Inferior parietal cortex (tissue), 1 donor: Measurements from ENCODE around the gene PCSK5.

ENCODE experiments used
- DNase-seq: peaks from one replicate; pipeline ENCODE4 v3.0.0-alpha.2; 2016; ENCODE audit errors: extremely low spot score

The PCSK5 gene

GRCh38 chr9:76191493-76191892, 301.0 kb downstream of the PCSK5 start:
- DNase-seq: no peak

- no peak for DNase-seq
Measured at GRCh38 chr9:76192013-76192412, 301.5 kb downstream of the PCSK5 start.

- DNase-seq: no peak
Measured at GRCh38 chr9:76194896-76195295, 304.4 kb downstream of the PCSK5 start.

- DNase-seq: no peak
Measured at GRCh38 chr9:76198336-76198735, 307.9 kb downstream of the PCSK5 start.

DNA sequence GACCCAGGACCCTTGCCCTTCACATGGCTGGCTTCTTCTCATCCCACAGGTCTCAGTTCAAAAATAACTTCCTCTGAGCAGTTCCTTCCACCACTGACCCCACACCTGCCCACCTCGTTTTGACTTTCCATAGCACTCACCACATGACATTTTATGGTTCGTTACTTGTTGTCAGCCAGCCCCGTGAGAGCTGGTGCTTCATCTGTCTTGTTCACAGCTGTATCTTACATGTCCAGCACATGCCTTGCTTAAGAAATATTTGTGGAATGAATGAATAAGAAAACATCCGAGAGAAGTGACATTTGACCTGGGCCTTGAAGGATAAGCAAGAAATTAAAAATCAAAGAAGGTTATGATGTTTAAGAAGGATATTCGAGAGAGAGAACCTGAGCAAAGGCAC, 309.8 kb downstream of the PCSK5 start:
- no peak for DNase-seq

DNA sequence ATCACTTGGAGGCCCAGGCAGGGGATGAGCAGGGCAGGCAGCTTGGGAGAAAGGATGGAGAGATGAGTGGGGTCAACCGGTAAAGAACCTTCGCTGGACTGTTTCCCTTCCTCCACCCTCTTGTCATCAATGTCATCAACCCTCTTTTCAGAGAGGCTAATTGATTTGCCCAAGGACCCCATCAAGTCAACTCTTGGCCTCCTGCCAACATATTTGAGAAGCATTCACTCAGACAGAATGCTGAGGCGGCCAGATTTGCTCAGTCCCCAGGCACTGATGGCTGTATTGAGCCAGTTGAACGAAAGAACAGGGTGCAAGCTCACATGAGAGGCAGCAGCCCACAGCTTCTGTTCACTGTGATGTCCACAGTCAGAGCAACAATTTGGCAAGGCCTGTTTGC, 310.3 kb downstream of the PCSK5 start:
- DNase-seq: no peak

DNA sequence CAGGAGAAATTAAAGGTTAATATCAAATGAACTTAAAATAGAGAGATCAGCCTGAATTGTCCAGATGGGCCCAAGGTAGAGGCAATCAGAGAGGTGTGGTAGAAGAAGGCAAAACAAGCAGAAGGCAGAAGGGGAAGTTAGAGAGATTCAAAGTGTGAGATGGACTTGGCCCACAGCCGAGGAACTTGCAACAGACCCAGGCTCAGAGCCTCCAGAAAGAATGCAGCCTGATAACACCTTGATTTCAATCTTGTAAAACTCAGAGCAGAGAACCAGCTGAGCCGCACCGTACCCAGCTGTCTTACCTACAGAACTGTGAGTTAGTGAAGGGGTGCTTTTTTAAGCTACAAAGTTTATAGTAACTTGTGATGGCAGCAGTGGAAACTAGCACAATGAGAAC, 312.9 kb downstream of the PCSK5 start:
- DNase-seq: no peak

DNA sequence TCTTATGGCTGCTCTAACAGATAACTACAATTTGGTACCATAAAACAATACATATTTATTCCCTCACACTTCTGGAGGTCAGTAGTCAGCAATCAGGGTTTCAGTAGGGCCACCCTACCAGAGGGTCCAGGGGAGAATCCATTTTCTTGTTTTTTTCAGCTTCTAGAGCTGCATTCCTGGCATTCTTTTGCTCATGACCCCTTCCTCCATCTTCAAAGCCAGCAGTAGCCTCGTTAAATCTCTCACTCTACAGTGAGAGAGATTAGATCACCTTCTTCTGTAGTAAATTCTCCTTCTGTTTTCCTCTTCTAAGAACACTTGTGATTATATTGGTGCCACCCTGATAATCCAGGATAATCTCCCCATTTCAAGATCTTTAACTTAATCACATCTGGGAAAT, 316.3 kb downstream of the PCSK5 start:
- DNase-seq: no peak

DNA sequence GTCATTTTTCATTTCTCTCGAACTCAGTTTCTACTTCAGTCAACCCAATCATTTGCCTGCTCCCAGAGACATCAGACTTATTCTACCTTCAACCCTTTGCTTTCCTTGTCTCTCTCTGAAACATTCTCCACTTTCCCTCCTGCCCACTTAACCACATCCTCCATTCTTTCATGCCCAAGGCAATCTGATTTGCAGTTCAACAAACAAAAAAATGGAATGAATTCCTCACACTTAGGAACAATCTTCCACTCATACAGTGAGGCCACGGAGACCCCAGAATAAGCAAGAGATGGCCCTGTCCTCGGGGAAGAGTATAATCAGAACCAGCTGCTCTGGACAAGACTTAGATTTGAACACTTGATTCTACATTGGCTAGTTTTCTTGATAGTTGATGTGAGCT, 323.3 kb downstream of the PCSK5 start:
- no peak for DNase-seq

DNA sequence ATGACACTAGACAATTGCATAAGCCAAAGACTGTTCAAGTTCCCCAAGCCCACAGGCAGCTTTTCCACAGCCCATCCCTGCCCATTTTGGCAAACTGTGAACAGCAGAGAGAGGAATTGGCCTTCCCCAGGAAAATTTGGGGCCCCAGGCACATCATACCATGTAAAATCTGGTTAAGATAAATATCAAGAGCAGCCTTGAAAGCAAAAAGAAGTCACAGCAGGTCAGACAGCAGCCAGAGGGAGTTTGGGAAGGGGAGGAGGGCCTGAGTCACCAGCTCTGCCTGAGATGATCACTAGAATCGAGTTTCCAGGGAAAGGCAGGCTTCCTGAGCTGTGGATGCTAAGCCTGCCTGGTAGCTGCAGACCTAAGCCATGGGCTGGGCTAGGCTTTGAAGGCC, 324.6 kb downstream of the PCSK5 start:
- no peak for DNase-seq

DNA sequence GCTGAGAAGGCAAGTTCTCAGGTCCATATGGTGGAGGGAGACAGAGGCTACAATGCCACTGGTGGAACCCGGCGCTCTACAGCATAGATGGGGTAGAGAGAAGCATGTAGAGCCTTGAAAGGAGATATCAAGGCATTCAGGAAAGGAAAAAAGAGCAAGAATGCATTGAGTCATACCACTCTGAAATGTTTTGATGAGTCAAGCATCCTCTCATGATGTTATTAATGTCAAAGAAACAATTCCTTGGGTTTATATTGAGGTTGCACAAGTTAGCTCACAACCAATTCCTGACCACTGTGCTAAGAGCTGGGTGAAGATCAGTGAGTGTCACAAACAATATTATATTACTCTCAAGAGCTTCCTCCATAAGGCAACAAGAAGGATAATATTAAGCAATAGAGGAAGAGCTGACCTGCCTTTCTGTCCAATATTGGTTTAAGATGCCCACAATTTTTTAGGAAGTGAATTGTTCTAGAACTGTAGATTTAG, 325.7 kb downstream of the PCSK5 start:
- no peak for DNase-seq

GRCh38 chr9:76218117-76218885, 327.8 kb downstream of the PCSK5 start:
- DNase-seq: no peak

GRCh38 chr9:76218886-76219445, 328.5 kb downstream of the PCSK5 start:
- no peak for DNase-seq

DNA sequence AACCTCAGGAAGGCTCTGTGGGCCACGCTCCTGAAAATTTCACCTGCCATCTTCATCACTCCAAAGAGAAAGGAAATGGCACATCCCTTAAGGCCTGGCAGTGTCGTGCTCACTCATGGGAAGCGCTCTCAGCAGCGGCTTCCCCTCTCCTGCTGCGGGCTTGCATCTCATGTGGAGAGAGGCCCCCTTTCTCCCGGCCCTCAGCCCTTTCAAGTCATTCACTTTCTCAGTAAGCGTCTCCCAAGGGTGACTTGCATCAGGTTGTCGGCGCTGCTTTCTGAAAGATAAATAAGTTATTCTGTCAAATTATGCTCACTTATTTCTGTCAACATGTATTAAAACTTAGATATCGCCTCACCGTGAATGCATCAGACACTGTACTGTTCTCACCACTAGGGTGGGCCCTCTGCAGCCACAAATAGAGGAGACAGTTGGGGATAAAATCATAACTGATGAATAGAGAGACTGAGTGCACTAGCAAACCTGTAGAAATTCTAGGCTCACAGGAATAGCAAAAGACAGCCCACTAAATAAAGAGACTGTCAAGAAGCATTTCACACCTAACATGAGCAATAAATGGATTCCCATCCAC, 329.2 kb downstream of the PCSK5 start:
- DNase-seq: no peak

GRCh38 chr9:76221423-76221822, 330.9 kb downstream of the PCSK5 start:
- no peak for DNase-seq

DNA sequence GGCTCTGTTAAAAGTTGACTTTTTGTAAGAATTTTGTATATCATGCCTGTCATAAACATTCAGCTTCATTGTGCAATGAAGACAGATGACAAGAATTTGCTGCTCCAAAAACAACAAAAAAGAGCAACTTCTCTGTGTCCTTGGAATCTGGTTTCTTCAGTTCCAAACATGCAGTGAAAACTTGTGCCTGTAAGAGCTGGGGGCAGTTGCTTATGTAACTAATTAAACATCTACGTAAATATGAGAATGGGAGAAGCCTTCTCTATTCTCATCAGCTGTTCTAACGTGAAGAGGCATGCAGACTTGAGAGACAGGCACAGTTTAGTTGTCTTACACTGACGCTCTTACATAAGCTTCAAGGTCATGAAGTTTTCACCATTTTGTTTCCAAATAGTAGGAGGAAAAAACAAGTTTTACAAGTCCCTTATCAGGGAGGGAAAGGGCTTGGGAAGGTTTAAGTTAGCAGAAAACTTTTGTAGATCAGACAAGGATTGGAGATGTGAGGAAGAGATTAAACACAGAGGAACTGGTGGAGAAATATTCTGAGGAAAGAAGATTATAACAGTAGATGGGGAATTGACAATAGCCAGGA, 333.4 kb downstream of the PCSK5 start:
- no peak for DNase-seq

GRCh38 chr9:76227156-76227555, 336.7 kb downstream of the PCSK5 start:
- no peak for DNase-seq

- no peak for DNase-seq
Measured at GRCh38 chr9:76231001-76231400, 340.5 kb downstream of the PCSK5 start.

DNA sequence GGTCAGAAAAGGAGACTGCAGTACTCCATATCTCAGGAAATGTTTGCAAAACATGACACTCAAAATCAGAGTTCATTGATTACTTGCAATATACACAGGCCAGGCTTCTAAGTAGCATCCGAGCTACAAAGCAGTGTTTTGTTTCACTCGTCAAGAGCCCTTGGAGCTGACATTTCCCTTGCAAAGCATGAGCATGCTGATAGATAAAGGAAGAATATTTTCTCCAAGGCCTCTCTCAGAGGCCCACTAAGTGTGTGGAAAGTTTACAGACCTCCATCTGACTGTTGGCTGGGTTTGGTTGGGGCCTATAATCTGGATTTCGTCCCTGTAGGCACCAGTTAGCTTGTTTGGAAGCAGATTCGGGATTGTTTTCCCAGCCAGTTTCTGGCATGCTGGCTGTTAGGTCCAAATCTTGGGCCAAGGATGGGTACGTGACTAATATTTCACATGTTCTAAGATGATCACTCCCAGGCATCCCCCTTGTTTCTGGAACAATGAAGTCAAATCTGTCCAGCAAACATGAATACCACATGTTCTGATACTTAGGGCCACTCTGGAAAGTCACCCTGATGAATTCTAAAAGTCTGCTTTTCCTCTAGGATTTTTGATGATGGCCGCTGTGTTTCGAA, 342.5 kb downstream of the PCSK5 start:
- DNase-seq: no peak

GRCh38 chr9:76240578-76240977, 350.1 kb downstream of the PCSK5 start:
- DNase-seq: no peak

- no peak for DNase-seq
Measured at GRCh38 chr9:76245518-76245917, 355.0 kb downstream of the PCSK5 start.

GRCh38 chr9:76246680-76247079, 356.2 kb downstream of the PCSK5 start:
- DNase-seq: no peak
